Immature natural killer cell (primary cell): ENCODE results near the gene RAPGEFL1. TPM values are rescaled to one million over a fixed set of nuclear protein-coding genes. Genes with fewer than 3 reads are reported as not detected.

ENCODE experiments used
- DNase-seq, 3 donors: peaks; one replicate each; pipeline ENCODE4 v3.0.0; 2022; ENCODE audit warnings: mixed read lengths in 1 of 3
- H3K27ac Mint-ChIP-seq, 6 donors: one replicate each; pipeline ENCODE4 v1.8.0; 2020; ENCODE audit warnings: mixed read lengths in 6 of 6, mild to moderate bottlenecking in 5 of 6, inconsistent platforms in 4 of 6, moderate library complexity in 3 of 6
- H3K27me3 Mint-ChIP-seq, 3 donors: one replicate each; pipeline ENCODE4 v1.8.0; 2020 to 2021; ENCODE audit warnings: low read depth in 3 of 3, mild to moderate bottlenecking in 3 of 3, mixed read lengths in 3 of 3, moderate library complexity in 3 of 3, inconsistent platforms in 1 of 3
- H3K36me3 Mint-ChIP-seq, 3 donors: one replicate each; pipeline ENCODE4 v1.8.0; 2020; ENCODE audit warnings: mixed read lengths in 3 of 3, inconsistent platforms in 2 of 3, mild to moderate bottlenecking in 2 of 3
- H3K4me1 Mint-ChIP-seq, 2 donors: one replicate each; pipeline ENCODE4 v1.8.0; 2020; ENCODE audit warnings: inconsistent platforms in 2 of 2, mild to moderate bottlenecking in 2 of 2, mixed read lengths in 2 of 2, moderate library complexity in 1 of 2
- H3K4me3 Mint-ChIP-seq, 5 donors: one replicate each; pipeline ENCODE4 v1.8.0; 2020; ENCODE audit warnings: mild to moderate bottlenecking in 5 of 5, mixed read lengths in 5 of 5, inconsistent platforms in 3 of 5, moderate library complexity in 3 of 5
- H3K9me3 Mint-ChIP-seq, 6 donors: one replicate each; pipeline ENCODE4 v1.8.0; 2020; ENCODE audit warnings: mild to moderate bottlenecking in 6 of 6, mixed read lengths in 6 of 6, inconsistent platforms in 4 of 6, moderate library complexity in 3 of 6
- polyA plus RNA-seq, 3 donors: library from polyadenylated mRNA; unstranded; fragments of 300-500 nt; fragmentation: Illumina TruSeq; gene quantifications; one replicate each; pipeline ENCODE4 v1.2.3, GENCODE V29; 2021

Gene RAPGEFL1
- polyA plus RNA-seq, 3 donors from 2014 or later = not detected

DNA sequence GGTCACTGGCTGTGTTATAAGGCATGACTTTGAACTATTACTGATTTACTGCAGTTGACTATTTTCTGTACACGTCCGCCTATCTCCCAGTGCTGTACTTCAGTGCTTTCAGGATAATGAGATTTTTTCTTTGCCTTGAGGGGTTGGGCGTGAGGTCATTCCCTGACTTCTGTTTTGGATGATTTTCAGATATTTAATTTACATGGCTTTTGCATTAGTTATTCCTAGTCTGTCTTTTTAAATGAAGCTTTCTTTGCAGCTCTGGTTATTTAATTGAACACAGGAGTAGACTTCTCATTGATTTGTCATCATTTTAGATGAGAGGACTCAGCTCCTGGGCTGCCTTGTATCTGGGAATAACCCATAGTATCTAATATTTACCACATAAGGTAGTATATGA is 65.5 kb downstream of the RAPGEFL1 start:
- Mint-ChIP-seq H3K27me3 (no peaks in the 10 kb centered on the region), H3K36me3 (no peaks in the 10 kb centered on the region), H3K4me1 (peaks cover 39 to 55% of the 10 kb centered on the region in 2 donors), H3K9me3 (no peaks in the 10 kb centered on the region), H3K4me3 (no peak overlapping the region), H3K27ac (peak overlapping the region in 2 of 6 donors; percentile 4 to 46)
- DNase-seq = no peak

- H3K27ac Mint-ChIP-seq = peak overlapping the region in 2 of 6 donors; percentile 12 to 49
- peaks cover 43 to 65% of the 10 kb centered on the region in 2 donors for H3K4me1 Mint-ChIP-seq
- no peaks in the 10 kb centered on the region for H3K27me3 Mint-ChIP-seq
- H3K9me3 Mint-ChIP-seq = no peaks in the 10 kb centered on the region
- no peak for DNase-seq
- H3K4me3 Mint-ChIP-seq = no peak overlapping the region
- no peaks in the 10 kb centered on the region for H3K36me3 Mint-ChIP-seq
These were observed 66.5 kb downstream of the RAPGEFL1 start for GRCh38 chr17:40243761-40244160.

DNA sequence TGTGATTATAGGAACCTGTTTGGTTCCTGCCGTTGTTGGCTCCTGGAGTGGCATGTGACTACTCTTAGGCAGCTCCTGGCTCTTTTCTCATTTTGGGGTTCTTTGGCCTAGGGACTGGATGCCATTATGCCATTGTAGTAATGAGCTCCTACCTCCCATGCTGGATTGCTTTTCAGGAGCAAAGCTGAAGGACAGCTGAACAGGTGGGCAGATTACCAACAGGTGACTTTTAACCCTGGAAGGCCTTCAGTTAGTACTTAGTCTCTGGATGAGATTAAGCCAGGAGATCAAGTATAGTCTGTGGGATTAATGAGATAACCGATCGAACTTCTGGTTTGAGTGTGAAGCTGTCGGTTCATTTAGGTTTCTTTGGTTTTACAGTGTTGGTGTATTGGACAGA is 67.0 kb downstream of the RAPGEFL1 start:
- Mint-ChIP-seq H3K4me1 (peaks cover 47 to 70% of the 10 kb centered on the region in 2 donors), H3K27me3 (no peaks in the 10 kb centered on the region), H3K9me3 (no peaks in the 10 kb centered on the region), H3K4me3 (no peak overlapping the region), H3K27ac (peak overlapping the region in 3 of 6 donors; percentile 5 to 64 (median 33)), H3K36me3 (no peaks in the 10 kb centered on the region)
- DNase-seq = no peak

Other genes with a start within 250 kb of the RAPGEFL1 start
- gene ORMDL3, start 249.9 kb upstream of the RAPGEFL1 start, polyA plus RNA-seq = 100 to 1,000 TPM in 1 of 3 donors, 10 to 100 TPM in 2; 44.1 to 154 (median 63.8) TPM
- gene LRRC3C, start 249.7 kb upstream of the RAPGEFL1 start, polyA plus RNA-seq = not detected
- 1 to 10 TPM in 1 of 3 donors, not detected in 2; 2.3 TPM for gene GSDMA, start 214.5 kb upstream of the RAPGEFL1 start, polyA plus RNA-seq
- 10 to 100 TPM; 47.0 to 59.1 (median 47.7) TPM for gene PSMD3, start 196.7 kb upstream of the RAPGEFL1 start, polyA plus RNA-seq
- gene CSF3, start 162.0 kb upstream of the RAPGEFL1 start, polyA plus RNA-seq = not detected
- 10 to 100 TPM; 34.8 to 75.8 (median 53.2) TPM for gene MED24, start 123.1 kb upstream of the RAPGEFL1 start, polyA plus RNA-seq
- gene THRA, start 114.5 kb upstream of the RAPGEFL1 start, polyA plus RNA-seq = 10 to 100 TPM in 1 of 3 donors, 1 to 10 TPM in 2; 5.0 to 15.0 (median 8.0) TPM
- 1 to 10 TPM in 1 of 3 donors, under 1 TPM in 1, not detected in 1; 0.49 to 2.8 TPM for gene NR1D1, start 76.9 kb upstream of the RAPGEFL1 start, polyA plus RNA-seq
- 10 to 100 TPM in 2 of 3 donors, 1 to 10 TPM in 1; 5.6 to 16.2 (median 11.1) TPM for gene MSL1, start 55.5 kb upstream of the RAPGEFL1 start, polyA plus RNA-seq
- 10 to 100 TPM; 24.5 to 53.5 (median 27.7) TPM for gene CASC3, start 36.9 kb upstream of the RAPGEFL1 start, polyA plus RNA-seq
- 10 to 100 TPM in 1 of 3 donors, 1 to 10 TPM in 2; 4.0 to 14.2 (median 5.2) TPM for gene WIPF2, start 41.8 kb downstream of the RAPGEFL1 start, polyA plus RNA-seq
- gene CDC6, start 110.4 kb downstream of the RAPGEFL1 start, polyA plus RNA-seq = 1 to 10 TPM in 2 of 3 donors, under 1 TPM in 1; 0.81 to 1.8 (median 1.5) TPM
- gene RARA, start 131.7 kb downstream of the RAPGEFL1 start, polyA plus RNA-seq = 10 to 100 TPM in 1 of 3 donors, 1 to 10 TPM in 2; 4.6 to 12.1 (median 4.6) TPM
- under 1 TPM in 2 of 3 donors, not detected in 1; 0.40 to 0.68 TPM for gene GJD3, start 187.3 kb downstream of the RAPGEFL1 start, polyA plus RNA-seq
- 1 to 10 TPM in 2 of 3 donors, under 1 TPM in 1; 0.80 to 2.4 (median 2.2) TPM for gene TOP2A, start 240.4 kb downstream of the RAPGEFL1 start, polyA plus RNA-seq